ENCODE results near the gene PLEKHA3.
"Not testable (repeated sequence)": the region's sequence is repeated elsewhere in the genome, so short reads cannot be mapped to it uniquely, and the experiment has no call there.

The PLEKHA3 gene

GRCh38 chr2:178522950-178523595, 42.8 kb downstream of the PLEKHA3 start:
- peak overlapping the region; percentile 63 for H3K27ac ChIP-seq
- peak; percentile 29 for DNase-seq (ENCODE audit: low read depth, low spot score)

DNA sequence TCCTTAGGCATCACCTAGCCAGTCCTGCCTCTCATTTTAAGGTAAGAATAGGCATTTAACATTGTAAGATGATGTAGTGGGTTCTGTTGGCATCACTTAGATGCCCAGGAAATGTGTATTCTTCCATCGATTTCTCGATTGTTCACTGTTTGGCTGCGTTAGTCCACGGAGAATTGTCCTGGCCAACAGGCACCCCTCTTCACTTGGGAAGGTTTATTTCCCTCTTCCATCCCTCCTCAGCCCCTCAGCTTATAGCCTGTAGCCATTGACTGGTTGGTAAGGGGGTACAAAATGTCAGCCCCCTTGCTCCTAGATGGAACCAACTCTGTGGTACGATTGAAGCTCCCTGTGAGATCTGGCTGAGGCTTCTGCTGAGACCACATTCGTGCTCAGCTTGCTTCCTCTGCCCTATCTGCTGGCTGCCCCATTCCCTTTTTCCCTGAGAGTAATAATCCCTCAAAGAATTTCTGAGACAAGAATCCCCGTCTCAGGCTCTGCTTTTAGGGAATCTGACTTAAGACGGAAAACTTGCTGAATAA, 43.4 kb downstream of the PLEKHA3 start:
- DNase-seq (ENCODE audit: low read depth, low spot score): no peak
- H3K27ac ChIP-seq: peak overlapping the region; percentile 63

DNA sequence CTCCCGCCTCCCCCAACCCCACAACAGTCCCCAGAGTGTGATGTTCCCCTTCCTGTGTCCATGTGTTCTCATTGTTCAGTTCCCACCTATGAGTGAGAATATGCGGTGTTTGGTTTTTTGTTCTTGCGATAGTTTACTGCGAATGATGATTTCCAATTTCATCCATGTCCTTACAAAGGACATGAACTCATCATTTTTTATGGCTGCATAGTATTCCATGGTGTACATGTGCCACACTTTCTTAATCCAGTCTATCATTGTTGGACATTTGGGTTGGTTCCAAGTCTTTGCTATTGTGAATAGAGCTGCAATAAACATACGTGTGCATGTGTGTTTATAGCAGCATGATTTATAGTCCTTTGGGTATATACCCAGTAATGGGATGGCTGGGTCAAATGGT, 44.8 kb downstream of the PLEKHA3 start:
- H3K27ac ChIP-seq; DNase-seq (ENCODE audit: low read depth, low spot score): not testable (repeated sequence)

DNA sequence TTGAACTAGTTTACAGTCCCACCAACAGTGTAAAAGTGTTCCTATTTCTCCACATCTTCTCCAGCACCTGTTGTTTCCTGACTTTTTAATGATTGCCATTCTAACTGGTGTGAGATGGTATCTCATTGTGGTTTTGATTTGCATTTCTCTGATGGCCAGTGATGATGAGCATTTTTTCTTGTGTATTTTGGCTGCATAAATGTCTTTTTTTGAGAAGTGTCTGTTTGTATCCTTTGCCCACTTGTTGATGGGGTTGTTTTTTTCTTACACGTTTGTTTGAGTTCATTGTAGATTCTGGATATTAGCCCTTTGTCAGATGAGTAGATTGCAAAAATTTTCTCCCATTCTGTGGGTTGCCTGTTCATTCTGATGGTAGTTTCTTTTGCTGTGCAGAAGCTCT, 45.2 kb downstream of the PLEKHA3 start:
- DNase-seq (ENCODE audit: low read depth, low spot score); H3K27ac ChIP-seq: not testable (repeated sequence)

GRCh38 chr2:178526256-178526655, 46.0 kb downstream of the PLEKHA3 start:
- DNase-seq (ENCODE audit: low read depth, low spot score): no peak
- H3K27ac ChIP-seq: no peak overlapping the region

DNA sequence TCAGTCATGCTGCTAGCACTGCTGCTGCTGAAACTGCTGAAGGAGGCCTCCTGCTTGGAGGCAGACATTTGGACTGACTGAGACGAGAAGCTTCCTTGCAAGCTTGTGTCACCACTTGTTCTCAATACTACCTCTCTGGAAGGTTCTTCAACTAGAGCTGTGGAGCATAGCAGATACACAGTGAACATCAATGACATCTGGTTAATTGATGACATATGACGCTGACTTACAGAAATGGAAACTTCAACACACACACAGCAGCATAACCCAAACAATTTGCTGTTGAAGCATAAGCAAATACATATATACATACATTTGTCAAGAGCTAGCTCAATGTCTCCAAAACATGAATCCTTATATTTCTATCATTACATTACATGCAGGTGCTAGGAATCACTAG, 47.3 kb downstream of the PLEKHA3 start:
- H3K27ac ChIP-seq: no peak overlapping the region
- DNase-seq (ENCODE audit: low read depth, low spot score): no peak

DNA sequence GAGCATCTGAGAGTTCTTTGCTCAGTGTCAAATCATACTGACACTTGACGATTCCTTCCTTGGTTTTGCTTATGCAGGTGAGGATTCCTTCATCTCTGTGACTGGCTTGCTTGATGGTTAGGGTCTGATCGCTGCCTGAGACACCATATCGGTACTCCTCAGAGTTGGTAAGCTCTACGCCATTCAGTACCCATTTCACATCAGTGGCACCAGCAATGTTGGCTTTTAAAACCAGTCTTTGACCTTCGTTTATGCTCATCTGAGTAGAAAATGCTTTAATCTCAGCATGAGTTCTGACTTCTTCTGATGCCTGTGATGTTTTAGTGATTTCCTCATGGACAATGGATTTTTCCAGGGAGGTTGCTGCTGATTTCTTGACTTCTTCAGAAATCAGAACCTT, 48.4 kb downstream of the PLEKHA3 start:
- no peak overlapping the region for H3K27ac ChIP-seq
- DNase-seq (ENCODE audit: low read depth, low spot score): no peak

- H3K27ac ChIP-seq: no peak overlapping the region
Measured at GRCh38 chr2:178529194-178529593, 48.9 kb downstream of the PLEKHA3 start.

DNA sequence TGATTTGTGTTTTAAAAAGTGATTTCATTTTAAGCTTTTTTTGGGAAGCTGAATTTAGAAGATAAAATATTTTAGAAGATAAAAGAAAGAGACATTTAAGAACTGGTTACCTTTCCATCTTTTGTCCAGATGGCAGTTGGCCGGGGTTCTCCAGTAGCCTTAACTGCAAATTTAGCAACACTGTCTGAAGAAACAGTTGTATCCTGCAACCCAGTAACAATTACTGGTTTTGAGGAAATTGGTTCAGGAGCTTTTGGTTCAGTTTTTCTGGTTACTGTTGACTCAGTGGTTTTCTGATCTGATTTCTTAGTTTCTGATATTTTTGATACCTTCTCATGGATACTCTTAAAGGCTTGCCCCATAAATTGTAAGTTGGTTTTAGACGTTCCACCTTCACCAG, 49.9 kb downstream of the PLEKHA3 start:
- no peak for DNase-seq (ENCODE audit: low read depth, low spot score)
- no peak overlapping the region for H3K27ac ChIP-seq

More at GRCh38 chr2:178529194-178529593, 48.9 kb downstream of the PLEKHA3 start:
- no peak for DNase-seq (ENCODE audit: low read depth, low spot score)

DNA sequence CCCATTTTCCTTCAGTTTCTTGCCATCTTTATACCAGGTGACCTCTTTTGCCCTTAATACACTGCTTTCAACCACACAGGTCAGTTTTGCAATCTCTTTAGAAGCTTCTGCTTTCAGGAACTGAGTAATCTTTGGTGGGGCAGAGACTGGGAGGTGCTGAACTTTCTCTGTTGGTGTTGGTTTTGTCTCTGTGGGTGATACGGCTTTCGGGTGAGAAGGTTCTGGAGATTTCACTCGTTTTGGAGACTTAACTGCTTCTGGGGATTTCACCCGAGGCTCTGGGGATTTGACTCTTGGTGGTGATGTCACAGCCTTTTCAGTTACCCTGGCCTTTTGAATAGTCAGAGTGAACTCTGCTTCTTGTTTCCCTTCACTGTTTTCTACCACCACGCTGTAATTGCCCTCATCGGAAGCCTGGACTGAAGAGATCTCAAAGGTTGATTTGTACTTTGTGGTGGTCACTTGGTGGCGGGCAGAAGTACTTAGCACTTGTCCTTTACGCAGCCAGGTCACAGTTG, 50.4 kb downstream of the PLEKHA3 start:
- H3K27ac ChIP-seq: no peak overlapping the region
- DNase-seq (ENCODE audit: low read depth, low spot score): no peak

DNA sequence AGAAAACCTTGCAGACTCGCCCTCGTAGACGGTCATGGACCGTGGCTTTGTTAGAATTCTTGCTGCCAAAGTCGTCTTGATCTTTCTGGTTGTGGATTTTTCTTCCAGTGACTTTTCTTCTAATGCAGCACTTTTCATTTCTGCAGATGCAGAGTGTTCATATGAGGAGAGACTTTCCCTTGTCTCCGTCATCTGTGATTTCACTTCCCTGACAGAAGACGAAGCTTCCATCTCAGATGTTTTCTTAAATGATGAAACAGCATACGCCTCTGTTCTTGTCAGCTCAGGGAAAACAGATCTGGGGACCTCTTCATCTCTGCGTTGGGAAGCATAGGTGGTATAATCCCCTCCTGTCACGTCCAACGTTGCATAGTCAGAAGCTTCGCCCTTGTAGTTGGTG, 50.9 kb downstream of the PLEKHA3 start:
- DNase-seq (ENCODE audit: low read depth, low spot score): no peak
- no peak overlapping the region for H3K27ac ChIP-seq

DNA sequence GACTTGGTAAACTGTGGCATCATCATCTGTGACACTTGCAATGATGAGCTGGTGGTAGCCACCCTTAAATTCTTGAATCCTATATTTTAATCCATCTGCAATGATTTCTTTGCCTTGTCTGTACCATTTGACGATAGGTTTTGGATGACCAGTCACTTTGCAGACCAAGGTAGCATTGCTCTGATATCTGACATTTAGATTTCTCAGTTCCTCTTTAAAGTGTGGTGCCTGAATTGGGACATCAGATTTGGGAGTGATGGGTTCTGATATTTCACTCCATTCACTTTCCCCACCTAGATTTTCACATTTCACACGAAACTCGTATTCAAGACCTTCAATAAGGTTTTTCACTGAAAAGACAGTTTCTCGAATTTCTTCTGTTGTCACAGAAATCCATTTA, 55.8 kb downstream of the PLEKHA3 start:
- H3K27ac ChIP-seq: no peak overlapping the region
- DNase-seq (ENCODE audit: low read depth, low spot score): no peak

GRCh38 chr2:178542161-178542560, 61.9 kb downstream of the PLEKHA3 start:
- no peak overlapping the region for H3K27ac ChIP-seq
- no peak for DNase-seq (ENCODE audit: low read depth, low spot score)

DNA sequence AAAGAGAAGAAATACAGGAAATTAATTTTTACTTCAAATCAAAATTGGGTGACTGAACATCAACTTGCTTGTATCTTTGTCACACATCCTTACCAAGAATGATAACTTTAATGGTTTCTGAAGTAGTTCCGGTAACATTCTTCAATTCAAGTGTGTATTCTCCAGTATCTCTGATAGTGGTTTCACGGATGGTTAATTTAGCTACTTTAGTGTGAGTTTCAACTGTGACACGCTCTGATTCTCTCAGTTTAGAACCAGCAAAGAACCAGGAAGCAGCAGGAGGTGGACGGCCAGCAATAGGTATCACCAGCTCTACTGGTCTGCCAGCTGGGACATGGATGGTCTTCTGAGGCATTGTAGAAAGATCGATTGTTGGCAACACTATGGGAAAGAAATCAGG, 62.3 kb downstream of the PLEKHA3 start:
- no peak for DNase-seq (ENCODE audit: low read depth, low spot score)
- H3K27ac ChIP-seq: no peak overlapping the region

- no peak for DNase-seq (ENCODE audit: low read depth, low spot score)
- no peak overlapping the region for H3K27ac ChIP-seq
Measured at GRCh38 chr2:178550352-178550751, 70.1 kb downstream of the PLEKHA3 start.

DNA sequence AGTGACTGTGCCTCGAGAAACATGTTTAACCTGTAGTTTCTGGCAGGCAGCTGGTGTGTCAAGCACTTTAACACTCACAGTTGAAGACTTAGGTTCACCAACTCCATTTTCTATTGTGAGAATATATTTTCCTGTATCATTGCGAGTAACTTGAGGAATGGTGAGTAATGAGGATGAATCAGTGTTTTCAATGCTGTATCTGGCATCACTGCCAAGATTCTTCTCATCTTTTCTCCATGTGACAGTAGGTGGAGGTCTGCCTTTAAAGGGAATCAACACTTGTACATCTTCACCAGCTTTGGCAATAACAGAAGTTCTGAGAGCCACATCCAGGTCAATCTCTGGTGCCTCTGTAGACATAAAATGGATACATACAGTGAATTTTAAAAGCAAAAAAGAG, 72.8 kb downstream of the PLEKHA3 start:
- H3K27ac ChIP-seq: peak overlapping the region; percentile 22
- peak; percentile 64 for DNase-seq (ENCODE audit: low read depth, low spot score)

Data from epithelial cell of prostate (primary cell).